Measurements from ENCODE around the gene MAGEB3. TPM values are rescaled to one million over a fixed set of nuclear protein-coding genes. Genes with fewer than 3 reads are reported as not detected.

The MAGEB3 gene
- total RNA-seq, 1 donor from 2014 or later: not detected

GRCh38 chrX:30220661-30221060, 9.8 kb upstream of the MAGEB3 start:
- H3K27ac Mint-ChIP-seq (ENCODE audit: unreplicated experiment): no peak overlapping the region
- H3K9me3 Mint-ChIP-seq (ENCODE audit: unreplicated experiment): no peaks in the 10 kb centered on the region
- no peak for DNase-seq
- TF ChIP-seq, protein P1, sequence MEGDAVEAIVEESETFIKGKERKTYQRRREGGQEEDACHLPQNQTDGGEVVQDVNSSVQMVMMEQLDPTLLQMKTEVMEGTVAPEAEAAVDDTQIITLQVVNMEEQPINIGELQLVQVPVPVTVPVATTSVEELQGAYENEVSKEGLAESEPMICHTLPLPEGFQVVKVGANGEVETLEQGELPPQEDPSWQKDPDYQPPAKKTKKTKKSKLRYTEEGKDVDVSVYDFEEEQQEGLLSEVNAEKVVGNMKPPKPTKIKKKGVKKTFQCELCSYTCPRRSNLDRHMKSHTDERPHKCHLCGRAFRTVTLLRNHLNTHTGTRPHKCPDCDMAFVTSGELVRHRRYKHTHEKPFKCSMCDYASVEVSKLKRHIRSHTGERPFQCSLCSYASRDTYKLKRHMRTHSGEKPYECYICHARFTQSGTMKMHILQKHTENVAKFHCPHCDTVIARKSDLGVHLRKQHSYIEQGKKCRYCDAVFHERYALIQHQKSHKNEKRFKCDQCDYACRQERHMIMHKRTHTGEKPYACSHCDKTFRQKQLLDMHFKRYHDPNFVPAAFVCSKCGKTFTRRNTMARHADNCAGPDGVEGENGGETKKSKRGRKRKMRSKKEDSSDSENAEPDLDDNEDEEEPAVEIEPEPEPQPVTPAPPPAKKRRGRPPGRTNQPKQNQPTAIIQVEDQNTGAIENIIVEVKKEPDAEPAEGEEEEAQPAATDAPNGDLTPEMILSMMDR (IDR thresholded peaks at IDR 0.05; ENCODE audit: partially characterized antibody, unreplicated experiment): no peak
- H3K27me3 Mint-ChIP-seq (ENCODE audit: unreplicated experiment): peaks cover 2% of the 10 kb centered on the region
- H3K36me3 Mint-ChIP-seq (ENCODE audit: unreplicated experiment): no peaks in the 10 kb centered on the region
- H3K4me1 Mint-ChIP-seq (ENCODE audit: low read depth, unreplicated experiment): no peaks in the 10 kb centered on the region
- H3K4me3 Mint-ChIP-seq (ENCODE audit: unreplicated experiment): no peak overlapping the region

DNA sequence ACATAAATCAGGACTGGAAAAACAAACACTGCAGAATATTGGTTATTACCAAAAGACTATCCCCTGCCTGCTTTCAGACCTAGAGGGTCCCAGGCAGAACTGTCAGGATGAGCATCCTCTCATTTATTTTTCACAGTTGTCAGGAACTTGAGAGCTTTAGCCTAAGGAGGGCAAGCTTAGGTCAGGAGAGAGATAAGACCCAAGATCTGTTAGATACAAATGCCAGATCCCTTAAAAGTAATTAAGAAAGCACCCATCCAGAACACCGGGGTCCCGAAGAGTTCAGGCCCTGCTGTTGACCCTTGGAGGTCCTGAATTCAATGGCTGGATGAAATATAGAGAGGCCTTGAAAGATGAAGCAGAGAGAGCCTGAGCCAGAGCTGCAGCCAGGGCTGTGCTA, 5.9 kb upstream of the MAGEB3 start:
- no peak overlapping the region for H3K27ac Mint-ChIP-seq (ENCODE audit: unreplicated experiment)
- no peak overlapping the region for H3K4me3 Mint-ChIP-seq (ENCODE audit: unreplicated experiment)
- no peak for DNase-seq
- TF ChIP-seq, protein P1 (IDR thresholded peaks at IDR 0.05; ENCODE audit: partially characterized antibody, unreplicated experiment): no peak
- no peaks in the 10 kb centered on the region for H3K9me3 Mint-ChIP-seq (ENCODE audit: unreplicated experiment)
- no peaks in the 10 kb centered on the region for H3K36me3 Mint-ChIP-seq (ENCODE audit: unreplicated experiment)
- H3K4me1 Mint-ChIP-seq (ENCODE audit: low read depth, unreplicated experiment): no peaks in the 10 kb centered on the region
- peaks cover 4% of the 10 kb centered on the region for H3K27me3 Mint-ChIP-seq (ENCODE audit: unreplicated experiment)

GRCh38 chrX:30228526-30228925, 1.9 kb upstream of the MAGEB3 start:
- Mint-ChIP-seq H3K36me3 (ENCODE audit: unreplicated experiment) (no peaks in the 10 kb centered on the region), H3K4me3 (ENCODE audit: unreplicated experiment) (no peak overlapping the region), H3K9me3 (ENCODE audit: unreplicated experiment) (no peaks in the 10 kb centered on the region), H3K27ac (ENCODE audit: unreplicated experiment) (no peak overlapping the region), H3K4me1 (ENCODE audit: low read depth, unreplicated experiment) (no peaks in the 10 kb centered on the region), H3K27me3 (ENCODE audit: unreplicated experiment) (peaks cover 3% of the 10 kb centered on the region)
- TF ChIP-seq, protein P1 (IDR thresholded peaks at IDR 0.05; ENCODE audit: partially characterized antibody, unreplicated experiment): no peak
- DNase-seq: no peak

- Mint-ChIP-seq H3K9me3 (ENCODE audit: unreplicated experiment) (no peaks in the 10 kb centered on the region), H3K4me3 (ENCODE audit: unreplicated experiment) (no peak within 1 kb of the TSS), H3K27ac (ENCODE audit: unreplicated experiment) (no peak within 1 kb of the TSS), H3K36me3 (ENCODE audit: unreplicated experiment) (no peaks in the 10 kb centered on the region), H3K4me1 (ENCODE audit: low read depth, unreplicated experiment) (no peaks in the 10 kb centered on the region), H3K27me3 (ENCODE audit: unreplicated experiment) (no peaks in the 10 kb centered on the region)
- TF ChIP-seq, protein P1 (IDR thresholded peaks at IDR 0.05; ENCODE audit: partially characterized antibody, unreplicated experiment): no peak
- no peak for DNase-seq
Observed at GRCh38 chrX:30241724-30242415, 11.4 kb downstream of the MAGEB3 start, which contains the start of gene MAGEB4. Gene MAGEB4 (plus strand): TSS chrX:30242000. CDS start chrX:30242136, 136 bp downstream.

GRCh38 chrX:30246769-30247489, 16.5 kb downstream of the MAGEB3 start, which contains the start of gene MAGEB1:
Gene MAGEB1 (plus strand): TSS chrX:30247146. CDS start chrX:30250494, 3,348 bp downstream.
- Mint-ChIP-seq H3K4me1 (ENCODE audit: low read depth, unreplicated experiment) (no peaks in the 10 kb centered on the region), H3K27ac (ENCODE audit: unreplicated experiment) (no peak within 1 kb of the TSS), H3K36me3 (ENCODE audit: unreplicated experiment) (no peaks in the 10 kb centered on the region), H3K9me3 (ENCODE audit: unreplicated experiment) (no peaks in the 10 kb centered on the region), H3K27me3 (ENCODE audit: unreplicated experiment) (no peaks in the 10 kb centered on the region), H3K4me3 (ENCODE audit: unreplicated experiment) (no peak within 1 kb of the TSS)
- TF ChIP-seq, protein P1 (IDR thresholded peaks at IDR 0.05; ENCODE audit: partially characterized antibody, unreplicated experiment): no peak
- DNase-seq: no peak
